ENCODE results near the gene NTRK1. TPM values are rescaled to one million over a fixed set of nuclear protein-coding genes. Genes with fewer than 3 reads are reported as not detected.

The NTRK1 gene
- total RNA-seq, 6 experiments from 2014 or later = not detected

GRCh38 chr1:156845953-156846545 is 14.6 kb upstream of the NTRK1 start:
- H3K4me1 ChIP-seq = no peaks in the 10 kb centered on the region
- TF ChIP-seq CTCF (IDR thresholded peaks at IDR 0.05) = no peak
- ATAC-seq (no peak), DNase-seq (no peak)
- H3K27me3 ChIP-seq = peaks cover 0 to 10% of the 10 kb centered on the region in 2 donors
- H3K4me3 ChIP-seq = no peak overlapping the region
- H3K9me3 ChIP-seq = no peaks in the 10 kb centered on the region
- 55% methylated on average over 12 of the region's 18 CpGs for WGBS (ENCODE audit: insufficient coverage, low coverage, low lambda C conversion rate, missing lambda C conversion rate)
- no peaks in the 10 kb centered on the region for H3K36me3 ChIP-seq
- no peak overlapping the region for H3K27ac ChIP-seq
- intact Hi-C loops (cut with DNase I) = no loop called here

DNA sequence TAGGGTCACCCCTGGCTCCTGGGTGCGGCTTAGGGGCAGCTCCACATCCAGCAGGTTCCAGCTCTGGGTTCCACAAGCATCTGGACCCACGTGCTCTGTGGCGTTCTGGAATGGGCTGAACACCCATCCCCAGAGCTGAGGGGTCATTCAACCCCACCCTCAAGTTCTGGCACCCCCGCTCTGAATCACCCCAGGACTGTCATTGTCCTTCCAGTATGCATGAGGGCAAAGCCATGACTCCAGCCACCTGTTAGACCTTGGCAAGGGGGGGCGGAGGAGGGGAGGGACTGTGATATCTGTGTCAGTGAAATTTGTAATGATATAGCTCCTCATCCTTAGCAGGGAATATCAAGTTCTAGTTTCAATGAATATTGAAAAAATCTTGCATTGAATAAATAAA is 14.0 kb upstream of the NTRK1 start:
- Histone ChIP-seq H3K4me3 (no peak overlapping the region), H3K27me3 (peaks cover 0 to 10% of the 10 kb centered on the region in 2 donors), H3K9me3 (no peaks in the 10 kb centered on the region), H3K36me3 (no peaks in the 10 kb centered on the region), H3K27ac (no peak overlapping the region), H3K4me1 (peaks cover 0 to 2% (median 1%) of the 10 kb centered on the region in 4 donors)
- 43% methylated on average over 2 of the region's 5 CpGs for WGBS (ENCODE audit: insufficient coverage, low coverage, low lambda C conversion rate, missing lambda C conversion rate)
- DNase-seq (no peak), ATAC-seq (no peak)
- no peak for TF ChIP-seq CTCF (IDR thresholded peaks at IDR 0.05)
- intact Hi-C loops (cut with DNase I) = no loop called here

- TF ChIP-seq POLR2A (IDR thresholded peaks at IDR 0.05) (no peak), CTCF (IDR thresholded peaks at IDR 0.05) (no peak)
- Histone ChIP-seq H3K27me3 (peaks cover 0 to 10% of the 10 kb centered on the region in 2 donors), H3K27ac (no peak overlapping the region), H3K36me3 (no peaks in the 10 kb centered on the region), H3K9me3 (no peaks in the 10 kb centered on the region), H3K4me1 (peaks cover 0 to 14% (median 7%) of the 10 kb centered on the region in 4 donors), H3K4me3 (no peak overlapping the region)
- DNase-seq = peak in 1 of 3 donors; percentile 27
- intact Hi-C loops (cut with DNase I) = no loop called here
- 79% methylated on average over 5 of the region's 7 CpGs for WGBS (ENCODE audit: insufficient coverage, low coverage, low lambda C conversion rate, missing lambda C conversion rate)
- no peak for ATAC-seq
Observed at GRCh38 chr1:156847591-156848460, 12.8 kb upstream of the NTRK1 start.

DNA sequence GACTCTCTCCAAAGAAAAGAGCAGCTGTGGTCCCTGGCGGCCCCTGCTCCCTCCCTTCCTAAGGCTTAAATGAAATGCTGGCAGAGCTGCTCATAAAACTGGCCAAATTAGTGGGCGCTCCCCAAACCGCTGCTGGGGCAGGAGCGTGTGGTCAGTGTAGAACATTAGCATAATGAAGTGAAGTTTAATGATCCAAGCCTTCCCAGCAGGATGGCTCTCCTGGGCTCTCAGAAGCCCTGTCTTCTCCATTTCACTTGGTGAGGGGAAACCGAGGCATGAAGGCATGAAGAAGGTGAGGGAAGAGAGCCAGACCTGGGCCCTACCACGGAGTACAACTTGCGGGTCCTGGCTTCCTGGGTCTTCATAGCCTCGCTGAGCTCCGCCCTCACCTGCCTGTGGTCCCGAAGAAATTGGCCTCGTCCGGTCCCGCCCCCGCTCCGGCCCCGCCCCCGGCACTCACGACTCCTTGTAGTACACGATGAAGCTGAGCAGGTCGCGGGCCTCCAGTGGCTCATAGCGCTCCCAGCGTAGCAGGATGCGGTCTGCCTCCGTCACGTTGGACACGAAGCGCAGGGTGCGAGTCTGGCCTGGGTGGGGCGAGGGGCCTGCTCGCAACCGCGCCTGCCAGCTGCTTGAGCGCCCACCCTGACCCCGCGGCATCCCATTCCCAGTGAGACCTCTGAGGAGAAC is 12.1 kb upstream of the NTRK1 start:
- TF ChIP-seq CTCF (IDR thresholded peaks at IDR 0.05) (no peak), POLR2A (IDR thresholded peaks at IDR 0.05) (no peak)
- Histone ChIP-seq H3K9me3 (no peaks in the 10 kb centered on the region), H3K4me3 (no peak overlapping the region), H3K4me1 (peaks cover 0 to 16% (median 7%) of the 10 kb centered on the region in 4 donors), H3K27me3 (peaks cover 0 to 10% of the 10 kb centered on the region in 2 donors), H3K36me3 (no peaks in the 10 kb centered on the region), H3K27ac (no peak overlapping the region)
- ATAC-seq = no peak
- peak in 1 of 3 donors; percentile 48 for DNase-seq
- WGBS (ENCODE audit: insufficient coverage, low coverage, low lambda C conversion rate, missing lambda C conversion rate) = 32% methylated on average over 6 of the region's 36 CpGs
- intact Hi-C loops (cut with DNase I) = no loop called here
